Measurements from ENCODE around the gene OSCAR.
"Not testable (repeated sequence)": the region's sequence is repeated elsewhere in the genome, so short reads cannot be mapped to it uniquely, and the experiment has no call there.

Gene OSCAR

GRCh38 chr19:54102421-54103169, 2.0 kb upstream of the OSCAR start, which contains the start of gene NDUFA3:
Gene NDUFA3, plus strand, starts transcription at chr19:54102855. Its CDS starts 24 bp downstream, at chr19:54102879.
- no peak for TF ChIP-seq CTCF (IDR thresholded peaks at IDR 0.05; ENCODE audit: insufficient read depth, low read depth, low read length, missing control alignments)
- peak; percentile 98 for DNase-seq (ENCODE audit: low read depth)
- peak within 1 kb of the TSS; percentile 97 for H3K4me3 ChIP-seq (ENCODE audit: low read length)

- not testable (repeated sequence) for H3K4me3 ChIP-seq (ENCODE audit: low read length); DNase-seq (ENCODE audit: low read depth)
These were observed 724 bp downstream of the OSCAR start for GRCh38 chr19:54099903-54100255.

- H3K4me3 ChIP-seq (ENCODE audit: low read length) = no peak overlapping the region
- DNase-seq (ENCODE audit: low read depth) = no peak
These were observed 1.3 kb downstream of the OSCAR start for GRCh38 chr19:54099190-54099902.

GRCh38 chr19:54096617-54097106, 3.9 kb downstream of the OSCAR start:
- peak; percentile 52 for TF ChIP-seq CTCF (IDR thresholded peaks at IDR 0.05; ENCODE audit: insufficient read depth, low read depth, low read length, missing control alignments)
- H3K4me3 ChIP-seq (ENCODE audit: low read length) = peak overlapping the region; percentile 30
- peak; percentile 29 for DNase-seq (ENCODE audit: low read depth)

More at GRCh38 chr19:54099190-54099902, 1.3 kb downstream of the OSCAR start:
- no peak for TF ChIP-seq CTCF (IDR thresholded peaks at IDR 0.05; ENCODE audit: insufficient read depth, low read depth, low read length, missing control alignments)

- peak overlapping the region; percentile 30 for H3K4me3 ChIP-seq (ENCODE audit: low read length)
- peak; percentile 50 for DNase-seq (ENCODE audit: low read depth)
These were observed 4.6 kb downstream of the OSCAR start for GRCh38 chr19:54095859-54096616.

GRCh38 chr19:54095136-54095858, 5.3 kb downstream of the OSCAR start:
- no peak for DNase-seq (ENCODE audit: low read depth)
- no peak for TF ChIP-seq CTCF (IDR thresholded peaks at IDR 0.05; ENCODE audit: insufficient read depth, low read depth, low read length, missing control alignments)

GRCh38 chr19:54094426-54095000, 6.1 kb downstream of the OSCAR start:
- TF ChIP-seq CTCF (IDR thresholded peaks at IDR 0.05; ENCODE audit: insufficient read depth, low read depth, low read length, missing control alignments) = no peak
- H3K4me3 ChIP-seq (ENCODE audit: low read length) = no peak overlapping the region
- no peak for DNase-seq (ENCODE audit: low read depth)

More at GRCh38 chr19:54095136-54095858, 5.3 kb downstream of the OSCAR start:
- peak overlapping the region; percentile 16 for H3K4me3 ChIP-seq (ENCODE audit: low read length)
